H1 (cell line): ENCODE results near the gene FCGBP. TPM values are rescaled to one million over a fixed set of nuclear protein-coding genes. Genes with fewer than 3 reads are reported as not detected.
A peak's percentile ranks its signal among the peaks of the same experiment; 100 is the strongest.

Experiments used
- CTCF ChIA-PET: fragments of 300-600 bp; sonication (Branson Sonifier 250); formaldehyde crosslinking; loops from one replicate; lab custom pipeline; 2021; ENCODE audit not compliant: partially characterized antibody; lab: Charles Lee
- POLR2A ChIA-PET: fragments of 300-600 bp; sonication (Branson Sonifier 250); formaldehyde crosslinking; loops from one replicate; lab custom pipeline; 2021; ENCODE audit warnings: inconsistent platforms; ENCODE audit not compliant: partially characterized antibody; lab: Charles Lee
- DNase-seq, 2 experiments: peaks; one replicate each; pipeline versions ENCODE4 v3.0.0 to v3.0.0-alpha.2; 2010 to 2022; ENCODE audit warnings: low spot score in 2 of 2, low read depth in 1 of 2, mixed read lengths in 1 of 2
- FAIRE-seq: peaks from 2 replicates; lab custom pipeline; 2011; peaks lifted over from hg19 to GRCh38; lab: Jason Lieb, UNC
- H2AFZ ChIP-seq: 2 replicates; pipeline ENCODE4 v1.8.1; 2012; ENCODE audit warnings: low read length, inconsistent platforms
- H2AK5ac ChIP-seq: 2 replicates; pipeline ENCODE4 v1.6.1; 2013; ENCODE audit warnings: low read depth, low read length
- H2BK120ac ChIP-seq: replicated peaks from 2 replicates; pipeline ENCODE3; 2013; ENCODE audit warnings: low read depth, low read length, inconsistent platforms
- H2BK12ac ChIP-seq: 2 replicates; pipeline ENCODE4 v1.6.1; 2013; ENCODE audit warnings: low read depth, low read length
- H2BK15ac ChIP-seq: 2 replicates; pipeline ENCODE4 v1.6.1; 2013; ENCODE audit warnings: low read length
- H2BK20ac ChIP-seq: 2 replicates; pipeline ENCODE4 v1.6.1; 2013; ENCODE audit warnings: low read length
- H2BK5ac ChIP-seq: 2 replicates; pipeline ENCODE4 v1.6.1; 2013; ENCODE audit warnings: low read depth, low read length
- H3K14ac ChIP-seq: 2 replicates; pipeline ENCODE4 v1.6.1; 2013; ENCODE audit warnings: inconsistent platforms; ENCODE audit not compliant: insufficient read length
- H3K18ac ChIP-seq: 2 replicates; pipeline ENCODE4 v1.6.1; 2013; ENCODE audit warnings: low read length; ENCODE audit errors: extremely low read depth
- H3K23ac ChIP-seq: 2 replicates; pipeline ENCODE4 v1.6.1; 2013; ENCODE audit warnings: inconsistent platforms; ENCODE audit not compliant: insufficient read length
- H3K23me2 ChIP-seq: 2 replicates; pipeline ENCODE4 v1.6.1; 2013; ENCODE audit warnings: low read depth, low read length
- H3K27ac ChIP-seq: 2 replicates; pipeline ENCODE4 v1.6.1; 2011; ENCODE audit warnings: low read depth, low read length, inconsistent platforms
- H3K27me3 ChIP-seq, 4 experiments: replicated peaks in 1 of 4; 1 replicate in 1 of 4; 2 replicates in 3 of 4; pipeline versions ENCODE4 v1.6.1 to v1.8.1; 2011 to 2013; ENCODE audit warnings: low read length in 3 of 4, mild to moderate bottlenecking in 3 of 4, inconsistent platforms in 2 of 4, mixed read lengths in 2 of 4, moderate library complexity in 1 of 4; ENCODE audit not compliant: control insufficient read depth in 3 of 4, insufficient read depth in 3 of 4; ENCODE audit errors: extremely low read depth in 1 of 4
- H3K36me3 ChIP-seq, 4 experiments: 2 replicates each; pipeline versions ENCODE4 v1.6.1 to v1.8.1; 2011 to 2013; ENCODE audit warnings: mild to moderate bottlenecking in 4 of 4, low read length in 3 of 4, moderate library complexity in 2 of 4, control low read depth in 1 of 4, inconsistent platforms in 1 of 4; ENCODE audit not compliant: insufficient read depth in 4 of 4, control insufficient read depth in 2 of 4
- H3K4ac ChIP-seq: replicated peaks from 2 replicates; pipeline ENCODE3; 2013; ENCODE audit warnings: low read length, low read depth, mixed read lengths, inconsistent platforms; ENCODE audit not compliant: insufficient read length
- H3K4me1 ChIP-seq, 4 experiments: replicated peaks in 1 of 4; 1 replicate in 1 of 4; 2 replicates in 3 of 4; pipeline versions ENCODE4 v1.6.1 to v1.8.1; 2011 to 2013; ENCODE audit warnings: low read length in 3 of 4, inconsistent platforms in 2 of 4, mixed read lengths in 1 of 4; ENCODE audit not compliant: insufficient read depth in 4 of 4, control insufficient read depth in 3 of 4
- H3K4me2 ChIP-seq, 2 experiments: 2 replicates each; pipeline versions ENCODE4 v1.6.1 to v1.8.1; 2011 to 2013; ENCODE audit warnings: low read depth in 2 of 2, low read length in 2 of 2, control low read depth in 1 of 2, inconsistent platforms in 1 of 2, mild to moderate bottlenecking in 1 of 2; ENCODE audit not compliant: insufficient read depth in 1 of 2
- H3K4me3 ChIP-seq, 4 experiments: fragments of 200-600, 300-600 bp in 1 of 4; sonication (generic), shearing (Covaris generic), sonication (Bioruptor Twin) in 1 of 4; 2 replicates each; pipeline versions ENCODE4 v1.5.1 to v1.8.1; 2011 to 2016; ENCODE audit warnings: low read length in 4 of 4, low read depth in 3 of 4, control low read depth in 2 of 4, inconsistent platforms in 2 of 4, mild to moderate bottlenecking in 2 of 4, mixed read lengths in 1 of 4, moderate library complexity in 1 of 4; ENCODE audit not compliant: insufficient read depth in 2 of 4; ENCODE audit errors: extremely low read depth in 1 of 4
- H3K56ac ChIP-seq: replicated peaks from 2 replicates; pipeline ENCODE3; 2013; ENCODE audit warnings: low read depth, mild to moderate bottlenecking, mixed read lengths, low read length, inconsistent platforms; ENCODE audit not compliant: insufficient read length
- H3K79me1 ChIP-seq: 2 replicates; pipeline ENCODE4 v1.6.1; 2013; ENCODE audit warnings: low read depth, low read length, control low read depth
- H3K79me2 ChIP-seq, 2 experiments: 2 replicates each; pipeline versions ENCODE4 v1.6.1 to v1.8.1; 2012 to 2013; ENCODE audit warnings: low read length in 2 of 2, mild to moderate bottlenecking in 2 of 2, inconsistent platforms in 1 of 2; ENCODE audit not compliant: insufficient read depth in 2 of 2, control insufficient read depth in 1 of 2
- H3K9ac ChIP-seq, 4 experiments: replicated peaks in 1 of 4; 1 replicate in 1 of 4; 2 replicates in 3 of 4; pipeline versions ENCODE4 v1.6.1 to v1.8.1; 2011 to 2013; ENCODE audit warnings: low read depth in 3 of 4, low read length in 3 of 4, control low read depth in 2 of 4, mild to moderate bottlenecking in 2 of 4, moderate library complexity in 2 of 4, inconsistent platforms in 1 of 4; ENCODE audit errors: extremely low read depth in 1 of 4
- H3K9me3 ChIP-seq, 2 experiments: 2 replicates each; pipeline versions ENCODE4 v1.6.1 to v1.8.1; 2012 to 2013; ENCODE audit warnings: mild to moderate bottlenecking in 2 of 2, moderate library complexity in 2 of 2, control low read depth in 1 of 2, inconsistent platforms in 1 of 2, low read depth in 1 of 2, low read length in 1 of 2, mixed read lengths in 1 of 2; ENCODE audit not compliant: insufficient read depth in 2 of 2
- H4K20me1 ChIP-seq, 2 experiments: replicated peaks in 1 of 2; 2 replicates each; pipeline versions ENCODE3 to v1.8.1; 2011 to 2013; ENCODE audit warnings: inconsistent platforms in 2 of 2, low read length in 2 of 2, mild to moderate bottlenecking in 1 of 2; ENCODE audit not compliant: insufficient read depth in 2 of 2, control insufficient read depth in 1 of 2
- H4K5ac ChIP-seq: 2 replicates; pipeline ENCODE4 v1.6.1; 2013; ENCODE audit warnings: low read length, low read depth, mixed read lengths, inconsistent platforms; ENCODE audit not compliant: insufficient read length
- H4K8ac ChIP-seq: 2 replicates; pipeline ENCODE4 v1.8.0; 2013; ENCODE audit warnings: mild to moderate bottlenecking, moderate library complexity, low read length, inconsistent platforms; ENCODE audit not compliant: insufficient read depth; ENCODE audit errors: extremely low read depth
- H4K91ac ChIP-seq: replicated peaks from 2 replicates; pipeline ENCODE3; 2013; ENCODE audit warnings: low read length, mixed read lengths, inconsistent platforms; ENCODE audit not compliant: insufficient read length
- ATF2 ChIP-seq: IDR thresholded peaks from 2 replicates; pipeline ENCODE4 v1.6.1; 2012; ENCODE audit warnings: low read length, inconsistent platforms
- CHD2 ChIP-seq: IDR thresholded peaks from 2 replicates; pipeline ENCODE4 v1.6.1; 2012; ENCODE audit warnings: low read length, improper control_type of control experiment
- JUN ChIP-seq: IDR thresholded peaks from 2 replicates; pipeline ENCODE4 v1.6.1; 2011; ENCODE audit warnings: low read depth, mild to moderate bottlenecking, improper control_type of control experiment, low read length
- MAFK ChIP-seq: IDR thresholded peaks from 2 replicates; pipeline ENCODE4 v1.6.1; 2012; ENCODE audit warnings: low read depth, mild to moderate bottlenecking, improper control_type of control experiment, low read length
- MAX ChIP-seq: IDR thresholded peaks from 2 replicates; pipeline ENCODE4 v1.6.1; 2012; ENCODE audit warnings: inconsistent platforms
- POLR2AphosphoS5 ChIP-seq: IDR thresholded peaks from 2 replicates; pipeline ENCODE4 v1.6.1; 2011; ENCODE audit warnings: low read depth, low read length
- SIN3A ChIP-seq, 2 experiments: IDR thresholded peaks in 1 of 2; conservative IDR thresholded peaks in 1 of 2; 2 replicates each; pipeline ENCODE4 v1.6.1; 2011 to 2012; ENCODE audit warnings: low read length in 2 of 2, improper control_type of control experiment in 1 of 2, low read depth in 1 of 2, mild to moderate bottlenecking in 1 of 2
- SIRT6 ChIP-seq: IDR thresholded peaks from one replicate; pipeline ENCODE4 v1.7.1; 2012; ENCODE audit warnings: low read length, inconsistent platforms
- WGBS, 2 experiments: shearing (Covaris generic) in 1 of 2; methylation state at CpG; one replicate each; pipeline versions ENCODE4 v1.1.6 to v1.1.7; 2013 to 2015; ENCODE audit warnings: low lambda C conversion rate in 2 of 2, mixed read lengths in 2 of 2, inconsistent platforms in 1 of 2, low coverage in 1 of 2, missing lambda C conversion rate in 1 of 2; ENCODE audit not compliant: insufficient replicate concordance in 2 of 2, insufficient coverage in 1 of 2, insufficient read length in 1 of 2; ENCODE audit errors: extremely low coverage in 1 of 2, missing lambda C conversion rate in 1 of 2; 5-methylcytosine and 5-hydroxymethylcytosine counted together
- polyA plus RNA-seq, 7 experiments: library from polyadenylated mRNA; depleted of rRNA in 3 of 7; stranded (reverse) in 5 of 7; unstranded in 2 of 7; fragments of >200 nt in 5 of 7; fragments of 200-250 nt in 2 of 7; gene quantifications; 1 replicate in 5 of 7; 2 replicates in 1 of 7; 4 replicates in 1 of 7; pipeline versions ENCODE4 v1.2.1 to v1.2.3, GENCODE V29; 2011 to 2013; ENCODE audit warnings: missing spikeins in 2 of 7, mixed read lengths in 2 of 7
- total RNA-seq: library from RNA; stranded (reverse); fragmentation: NEBNext Ultra II Directional; extraction: Animal tissue kit (Norgen Biotek cat#: 25700); gene quantifications from 2 replicates; pipeline ENCODE4 v1.2.1, GENCODE V29; 2021
- TF ChIP-seq, protein P1 (sequence below), 3 experiments: IDR thresholded peaks; 1 replicate in 2 of 3; 2 replicates in 1 of 3; pipeline versions ENCODE4 v1.5.1 to v1.6.1; 2011; ENCODE audit warnings: low read length in 3 of 3, mild to moderate bottlenecking in 3 of 3, inconsistent platforms in 2 of 3, low read depth in 1 of 3, moderate library complexity in 1 of 3; ENCODE audit not compliant: insufficient read depth in 1 of 3; ENCODE audit errors: control extremely low read depth in 1 of 3

FCGBP gene
- total and polyA plus RNA-seq, 2 of the 8 experiments (the other 6 are each of a cell fraction or from before 2014, with no cell fraction given), result 1.1 to 3.1 TPM

DNA sequence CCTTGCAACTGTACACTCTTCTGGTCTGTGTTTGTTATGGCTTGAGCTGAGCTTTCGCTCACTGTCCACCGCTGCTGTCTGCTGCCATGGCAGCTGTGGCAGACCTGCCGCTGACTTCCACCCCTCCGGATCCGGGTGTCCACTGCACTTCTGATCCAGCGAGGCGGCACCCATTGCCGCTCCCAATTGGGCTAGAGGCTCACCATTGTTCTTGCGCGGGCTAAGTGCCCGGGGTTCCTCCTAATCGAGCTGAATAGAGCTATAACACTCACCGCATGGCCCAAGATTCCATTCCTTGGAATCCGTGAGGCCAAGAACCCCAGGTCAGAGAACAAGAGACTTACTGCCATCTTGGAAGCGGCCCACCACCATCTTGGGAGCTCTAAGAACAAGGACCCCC lies 34.4 kb upstream of the FCGBP start:
- Histone ChIP-seq H2BK12ac (0 out of 2 replicates have a peak overlapping the region, but pooled peaks have one; percentile 14), H3K4me2 (no peak overlapping the region), H2BK15ac (peak overlapping the region; percentile 88; the same call in 1 of the 2 replicates), H3K27me3 (no peaks in the 10 kb centered on the region), H2BK20ac (no peak overlapping the region), H4K5ac (no peak overlapping the region), H3K4me1 (peaks cover 0 to 2% (median 0%) of the 10 kb centered on the region in 4 experiments; a peak in 1 of 7 replicates), H3K79me1 (peaks cover 6% of the 10 kb centered on the region; the same call in 1 of the 2 replicates), H4K20me1 (peaks cover 2% of the 10 kb centered on the region in 2 experiments), H3K14ac (no peak overlapping the region), H3K27ac (no peak overlapping the region), H2AFZ (no peak overlapping the region), H2AK5ac (no peak overlapping the region), H3K79me2 (peaks cover 3 to 21% of the 10 kb centered on the region in 2 experiments; a peak in 3 of 4 replicates), H3K23me2 (peaks cover 5% of the 10 kb centered on the region), H3K23ac (no peak overlapping the region), H2BK120ac (no peak overlapping the region), H4K91ac (no peak overlapping the region), H3K56ac (no peak overlapping the region), H4K8ac (no peak overlapping the region), H3K36me3 (peaks cover 1 to 17% (median 5%) of the 10 kb centered on the region in 4 experiments), H2BK5ac (no peak overlapping the region), H3K9me3 (no peaks in the 10 kb centered on the region), H3K4ac (no peak overlapping the region), H3K4me3 (no peak overlapping the region), H3K9ac (no peak overlapping the region), H3K18ac (no peak overlapping the region)
- ChIA-PET POLR2A (interaction anchor here (0.8 to 2.8 kb wide), 3 partner anchors 10 to 61 kb away, joined by 3 to 8 read pairs (median 4); no protein-coding TSS in a partner anchor), CTCF (interaction anchor here (1.0 to 1.2 kb wide), 2 partner anchors 56 to 122 kb away, joined by 3 to 4 read pairs; partner anchors contain the start of gene ZNF780A)
- FAIRE-seq (no peak), DNase-seq (no peak)
- 94% methylated on average over 15 of the region's 15 CpGs; no CpG with 5 or more reads in 1 of the 2 experiments for WGBS, 2 experiments
- TF ChIP-seq SIN3A (conservative IDR thresholded peaks at IDR 0.05 in 1 of 2, IDR thresholded peaks at IDR 0.05 in 1 of 2; ENCODE audit: low read depth in 1 of 2, low read length in 2 of 2) (no peak), SIRT6 (no peak), MAX (no peak), CHD2 (no peak), MAFK (no peak), POLR2AphosphoS5 (no peak), ATF2 (no peak), JUN (no peak)
- TF ChIP-seq, protein P1, sequence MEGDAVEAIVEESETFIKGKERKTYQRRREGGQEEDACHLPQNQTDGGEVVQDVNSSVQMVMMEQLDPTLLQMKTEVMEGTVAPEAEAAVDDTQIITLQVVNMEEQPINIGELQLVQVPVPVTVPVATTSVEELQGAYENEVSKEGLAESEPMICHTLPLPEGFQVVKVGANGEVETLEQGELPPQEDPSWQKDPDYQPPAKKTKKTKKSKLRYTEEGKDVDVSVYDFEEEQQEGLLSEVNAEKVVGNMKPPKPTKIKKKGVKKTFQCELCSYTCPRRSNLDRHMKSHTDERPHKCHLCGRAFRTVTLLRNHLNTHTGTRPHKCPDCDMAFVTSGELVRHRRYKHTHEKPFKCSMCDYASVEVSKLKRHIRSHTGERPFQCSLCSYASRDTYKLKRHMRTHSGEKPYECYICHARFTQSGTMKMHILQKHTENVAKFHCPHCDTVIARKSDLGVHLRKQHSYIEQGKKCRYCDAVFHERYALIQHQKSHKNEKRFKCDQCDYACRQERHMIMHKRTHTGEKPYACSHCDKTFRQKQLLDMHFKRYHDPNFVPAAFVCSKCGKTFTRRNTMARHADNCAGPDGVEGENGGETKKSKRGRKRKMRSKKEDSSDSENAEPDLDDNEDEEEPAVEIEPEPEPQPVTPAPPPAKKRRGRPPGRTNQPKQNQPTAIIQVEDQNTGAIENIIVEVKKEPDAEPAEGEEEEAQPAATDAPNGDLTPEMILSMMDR (IDR thresholded peaks at IDR 0.05; ENCODE audit: control extremely low read depth in 1 of 3, insufficient read depth in 1 of 3, low read depth in 1 of 3, low read length in 3 of 3), result no peak
